Vein endothelial cell (primary cell): ENCODE measurements around the gene SH3BP5L. TPM values are rescaled to one million over a fixed set of nuclear protein-coding genes. Genes with fewer than 3 reads are reported as not detected.

Experiments
- small RNA-seq: library from RNA; depleted of rRNA; stranded (forward); fragments of <200 nt; gene quantifications from one replicate; pipeline ENCODE3, GENCODE V24; 2012
- total RNA-seq: library from RNA; depleted of rRNA; stranded (reverse); fragments of >200 nt; gene quantifications from 2 replicates; pipeline ENCODE4 v1.2.3, GENCODE V29; 2012

Gene SH3BP5L
- 24.8 TPM in 2 replicates for total RNA-seq

DNA sequence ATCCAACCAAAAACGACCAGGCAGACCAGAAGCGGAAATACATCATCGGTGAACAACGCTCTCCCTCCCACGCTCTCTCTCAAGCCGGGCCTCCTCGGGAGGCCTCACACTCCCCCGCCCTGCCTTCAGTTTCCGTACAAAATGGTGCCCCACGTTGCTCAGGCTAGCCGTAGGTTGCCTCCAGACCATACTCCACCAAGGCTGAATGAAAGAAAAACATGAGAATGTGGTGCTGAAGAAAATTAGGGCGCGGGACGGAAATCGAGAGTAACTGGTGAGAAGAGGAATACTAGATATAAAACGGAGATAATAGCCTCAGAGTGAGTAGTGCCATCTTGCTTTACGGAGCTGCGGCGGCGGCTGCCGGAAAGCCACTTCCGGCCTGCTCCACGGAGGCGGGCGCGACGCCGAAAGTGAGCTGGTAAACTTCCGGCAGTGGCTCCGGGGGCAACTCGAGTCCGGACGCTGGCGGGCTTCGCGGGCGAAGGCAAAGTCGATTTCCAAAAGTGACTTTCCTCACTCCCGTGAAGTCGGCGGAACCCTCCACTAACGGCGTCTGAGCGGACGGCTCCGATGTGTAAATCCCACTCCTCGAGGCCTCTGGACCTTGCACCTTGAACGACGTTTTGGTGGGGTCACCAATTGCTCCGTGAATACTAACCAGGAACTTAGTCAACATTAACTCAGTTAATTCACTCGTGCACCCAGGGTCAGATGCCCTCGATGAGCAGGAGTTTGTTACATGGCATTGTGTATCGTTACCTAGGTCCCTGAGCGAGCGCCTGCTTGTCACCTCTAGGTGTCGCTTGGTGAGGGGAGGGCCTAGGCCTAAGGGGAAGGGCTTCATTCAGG is at the start of gene SH3BP5L:
TSS of gene SH3BP5L (minus strand) at position 7 of the 852 bp plus-strand sequence. CDS start 980 bp downstream, outside the sequence.

DNA sequence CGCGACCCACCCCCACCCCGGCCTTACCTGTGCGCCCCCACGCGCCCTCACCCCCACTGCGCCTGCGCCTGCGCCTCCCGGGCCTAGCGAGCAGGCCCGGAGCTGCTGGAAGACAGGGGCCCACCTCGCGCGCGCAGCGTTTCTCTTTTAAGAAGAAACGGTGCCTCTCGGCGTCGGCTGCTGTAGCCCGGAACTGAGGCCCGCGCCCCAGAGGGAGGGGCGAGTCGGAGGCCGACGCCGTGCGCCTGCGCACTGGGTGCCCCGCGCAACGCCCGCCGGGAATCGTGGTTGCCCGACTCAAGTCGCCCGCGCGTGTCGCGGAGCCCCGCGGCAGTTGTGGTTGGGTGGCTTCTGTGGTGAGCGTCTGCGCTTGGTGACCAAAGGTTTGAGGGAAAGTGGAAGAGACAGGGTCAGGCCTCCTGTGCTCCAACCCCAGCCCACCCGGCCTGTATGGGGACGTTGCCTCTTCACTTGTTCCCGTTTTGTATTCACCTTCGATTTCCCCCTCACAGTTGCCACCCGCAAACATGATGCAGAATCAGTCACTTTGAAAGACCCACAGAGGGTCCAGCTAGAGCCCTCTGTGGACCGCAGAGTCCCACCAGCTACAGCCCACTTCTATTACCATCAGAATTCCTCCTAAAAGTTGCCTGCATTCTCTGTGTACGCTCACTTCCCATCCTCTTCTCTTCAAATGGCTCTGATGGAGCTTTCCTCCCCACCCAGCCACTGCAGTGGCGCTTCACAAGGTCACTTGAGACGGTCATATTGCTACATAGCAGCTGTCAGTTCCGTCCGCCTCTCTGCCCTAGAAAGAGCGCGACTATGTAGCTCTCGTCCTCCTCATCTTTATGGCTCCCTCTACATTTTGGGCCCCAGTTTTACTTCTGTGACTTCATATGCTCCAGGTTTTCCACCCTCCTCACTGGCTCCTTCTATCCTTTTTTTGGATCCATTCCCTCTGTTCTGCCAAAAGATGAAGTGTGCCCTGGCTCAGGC is 33.5 kb upstream of the SH3BP5L start, which contains the start of gene ZNF692:
TSS of gene ZNF692 (minus strand) at position 195 of the 999 bp plus-strand sequence. CDS start 776 bp downstream, outside the sequence.

DNA sequence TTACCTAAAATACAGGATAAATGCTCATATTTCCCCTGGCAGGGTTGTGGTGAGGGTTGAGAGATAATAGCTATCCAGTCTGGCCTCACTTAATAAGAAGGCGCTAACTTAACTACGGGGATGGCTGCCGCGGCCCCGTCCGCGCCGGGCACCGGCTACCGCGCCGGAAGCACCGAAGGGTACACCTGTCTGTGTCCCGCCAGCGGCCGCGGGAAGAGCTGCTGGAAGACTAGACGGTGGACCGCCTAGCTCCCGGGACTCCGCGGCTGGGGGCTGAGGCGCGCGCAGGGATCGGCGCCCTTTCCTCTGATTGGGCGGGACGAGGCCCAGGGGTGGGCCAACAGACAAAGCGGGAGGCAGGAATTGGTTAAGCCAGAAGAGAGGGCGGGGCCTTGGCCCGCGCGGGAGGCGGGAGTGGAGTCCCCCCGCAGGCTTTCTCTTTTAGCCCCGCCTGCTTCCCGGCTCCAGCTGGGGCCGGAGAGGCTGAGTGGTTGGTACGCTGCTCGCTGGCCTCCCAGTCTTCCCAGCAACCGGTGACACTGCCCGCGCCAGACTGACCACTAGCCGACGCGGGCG is 12.2 kb upstream of the SH3BP5L start, which contains the start of gene ZNF672:
TSS of gene ZNF672 (plus strand) at position 444 of the 576 bp plus-strand sequence. CDS start 9,051 bp downstream, outside the sequence.

Small RNA genes within 50 kb of the gene (small RNA-seq; reads per million reads assigned to genes)
- gene MIR3124, result not detected

Other genes starting within 250 kb of the SH3BP5L start
- not detected in 2 replicates for gene OR2T10, start 228.2 kb downstream of the SH3BP5L start, total RNA-seq
- gene OR2T11, start 190.8 kb downstream of the SH3BP5L start, total RNA-seq, result not detected in 2 replicates
- gene OR2T35, start 180.6 kb downstream of the SH3BP5L start, total RNA-seq, result not detected in 2 replicates
- not detected in 2 replicates for gene OR2T27, start 170.4 kb downstream of the SH3BP5L start, total RNA-seq
- gene OR14I1, start 123.1 kb downstream of the SH3BP5L start, total RNA-seq, result not detected in 2 replicates
- gene LYPD8, start 70.2 kb downstream of the SH3BP5L start, total RNA-seq, result not detected in 2 replicates
- gene ZNF672, start 12.3 kb upstream of the SH3BP5L start, total RNA-seq, result 20.5 and 22.9 TPM in 2 replicates
- 14.2 and 14.4 TPM in 2 replicates for gene ZNF692, start 33.2 kb upstream of the SH3BP5L start, total RNA-seq
- 4.6 and 6.2 TPM in 2 replicates for gene PGBD2, start 80.3 kb upstream of the SH3BP5L start, total RNA-seq